ENCODE data around the gene CNNM2. TPM values are rescaled to one million over a fixed set of nuclear protein-coding genes. Genes with fewer than 3 reads are reported as not detected.

The CNNM2 gene
- total and polyA plus RNA-seq, 8 donors: 0.76 to 45.5 (median 6.3) TPM

DNA sequence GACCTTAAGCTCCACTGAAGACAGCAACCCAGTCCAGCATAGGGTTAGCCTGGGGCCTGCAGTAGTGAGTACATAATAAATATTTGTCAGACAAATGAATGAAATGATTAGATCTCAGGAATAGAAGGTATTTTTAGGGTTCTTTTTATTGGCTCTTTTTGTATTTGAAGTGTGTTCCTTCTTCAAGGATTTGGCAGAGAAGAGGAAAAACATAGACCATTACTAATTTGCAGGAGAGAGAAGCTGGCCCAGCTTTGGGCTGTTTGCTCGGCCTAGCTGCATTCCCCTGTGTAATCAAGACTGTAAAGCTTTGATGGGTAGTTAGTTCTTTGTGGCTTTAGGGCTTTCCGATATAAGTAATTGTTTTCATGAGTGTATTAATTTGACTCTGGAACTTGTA, 64.2 kb downstream of the CNNM2 start:
- intact Hi-C loops (cut with DNase I; ENCODE audit: low total_unique reads): no loop called here
- no peak for DNase-seq
- Histone ChIP-seq H3K4me3 (no peak overlapping the region), H3K36me3 (no peaks in the 10 kb centered on the region), H3K27me3 (no peaks in the 10 kb centered on the region), H3K9me3 (no peaks in the 10 kb centered on the region), H3K27ac (no peak overlapping the region), H3K4me1 (no peaks in the 10 kb centered on the region)
- WGBS, 5 donors: 29 to 55% (median 34%) methylated on average over 2 of the region's 2 CpGs
- TF ChIP-seq POLR2A (IDR thresholded peaks at IDR 0.05) (no peak), EP300 (IDR thresholded peaks at IDR 0.05) (no peak)

DNA sequence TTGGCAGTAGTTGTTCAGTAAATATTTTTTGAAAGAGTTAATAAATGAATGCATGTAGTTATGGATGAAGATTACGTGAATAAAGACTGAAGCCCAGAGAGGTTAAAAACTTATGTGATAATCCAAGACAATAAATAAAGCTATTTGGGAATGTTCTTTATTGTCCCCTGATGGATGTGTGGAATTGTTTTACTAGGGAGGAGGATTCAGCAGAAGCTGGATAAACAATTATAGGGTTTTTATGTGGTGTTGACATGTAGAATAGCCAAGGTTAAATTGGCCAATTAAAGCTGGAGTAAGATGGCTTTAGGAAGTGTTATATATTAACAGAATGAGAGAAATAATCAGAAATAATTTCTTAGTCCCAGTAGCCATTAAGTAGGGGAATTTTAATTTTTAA, 66.0 kb downstream of the CNNM2 start:
- TF ChIP-seq POLR2AphosphoS5 (IDR thresholded peaks at IDR 0.05): no peak
- H3K4me1 ChIP-seq: peaks cover 0 to 10% (median 4%) of the 10 kb centered on the region in 4 donors
- no peaks in the 10 kb centered on the region for H3K36me3 ChIP-seq
- no peaks in the 10 kb centered on the region for H3K9me3 ChIP-seq
- no peak overlapping the region for H3K27ac ChIP-seq
- H3K4me3 ChIP-seq: no peak overlapping the region
- H3K27me3 ChIP-seq: no peaks in the 10 kb centered on the region
- intact Hi-C loops (cut with DNase I; ENCODE audit: low total_unique reads): no loop called here
- no peak for DNase-seq
- WGBS, 5 donors: 84 to 98% (median 94%) methylated on average over 1 of the region's 1 CpG

DNA sequence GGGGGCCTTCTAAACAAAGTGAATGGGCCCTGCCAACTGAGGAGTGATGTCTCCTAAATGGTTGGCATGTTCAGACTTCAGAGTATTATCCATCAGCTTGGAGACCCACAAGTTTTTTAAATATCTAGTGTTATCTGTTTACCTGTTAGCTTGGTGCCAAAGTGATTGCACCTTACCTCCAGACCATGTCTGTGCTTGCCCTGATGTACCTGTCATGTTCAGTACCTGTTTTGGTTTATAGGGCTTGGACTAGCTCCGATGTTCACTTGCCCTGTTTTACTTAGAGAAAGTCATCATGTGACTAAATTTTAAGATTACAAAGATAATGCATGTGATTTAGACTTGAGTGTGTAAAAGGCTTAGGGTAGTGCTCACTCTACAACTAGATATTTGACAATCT, 67.7 kb downstream of the CNNM2 start:
- Histone ChIP-seq H3K4me1 (peaks cover 0 to 15% (median 4%) of the 10 kb centered on the region in 4 donors), H3K27me3 (no peaks in the 10 kb centered on the region), H3K9me3 (no peaks in the 10 kb centered on the region), H3K4me3 (no peak overlapping the region), H3K27ac (no peak overlapping the region), H3K36me3 (no peaks in the 10 kb centered on the region)
- 78 to 93% (median 81%) methylated on average over 1 of the region's 1 CpG for WGBS, 5 donors
- no peak for DNase-seq
- intact Hi-C loops (cut with DNase I; ENCODE audit: low total_unique reads): no loop called here
- no peak for TF ChIP-seq CTCF (IDR thresholded peaks at IDR 0.05)
- no peak for TF ChIP-seq POLR2AphosphoS5 (IDR thresholded peaks at IDR 0.05)
- TF ChIP-seq EP300 (IDR thresholded peaks at IDR 0.05): no peak
- no peak for TF ChIP-seq POLR2A (IDR thresholded peaks at IDR 0.05)

GRCh38 chr10:102988404-102989314, 70.6 kb downstream of the CNNM2 start:
- intact Hi-C loops (cut with DNase I; ENCODE audit: low total_unique reads): no loop called here
- TF ChIP-seq POLR2AphosphoS5 (IDR thresholded peaks at IDR 0.05) (no peak), CTCF (IDR thresholded peaks at IDR 0.05) (no peak), POLR2A (IDR thresholded peaks at IDR 0.05) (no peak), EP300 (IDR thresholded peaks at IDR 0.05) (no peak)
- Histone ChIP-seq H3K9me3 (no peaks in the 10 kb centered on the region), H3K27ac (no peak overlapping the region), H3K4me3 (no peak overlapping the region), H3K4me1 (peaks cover 0 to 15% (median 4%) of the 10 kb centered on the region in 4 donors), H3K36me3 (no peaks in the 10 kb centered on the region), H3K27me3 (no peaks in the 10 kb centered on the region)
- WGBS, 5 donors: 46 to 56% (median 55%) methylated on average over 8 of the region's 8 CpGs
- peak in 1 of 2 donors; percentile 21 for DNase-seq

DNA sequence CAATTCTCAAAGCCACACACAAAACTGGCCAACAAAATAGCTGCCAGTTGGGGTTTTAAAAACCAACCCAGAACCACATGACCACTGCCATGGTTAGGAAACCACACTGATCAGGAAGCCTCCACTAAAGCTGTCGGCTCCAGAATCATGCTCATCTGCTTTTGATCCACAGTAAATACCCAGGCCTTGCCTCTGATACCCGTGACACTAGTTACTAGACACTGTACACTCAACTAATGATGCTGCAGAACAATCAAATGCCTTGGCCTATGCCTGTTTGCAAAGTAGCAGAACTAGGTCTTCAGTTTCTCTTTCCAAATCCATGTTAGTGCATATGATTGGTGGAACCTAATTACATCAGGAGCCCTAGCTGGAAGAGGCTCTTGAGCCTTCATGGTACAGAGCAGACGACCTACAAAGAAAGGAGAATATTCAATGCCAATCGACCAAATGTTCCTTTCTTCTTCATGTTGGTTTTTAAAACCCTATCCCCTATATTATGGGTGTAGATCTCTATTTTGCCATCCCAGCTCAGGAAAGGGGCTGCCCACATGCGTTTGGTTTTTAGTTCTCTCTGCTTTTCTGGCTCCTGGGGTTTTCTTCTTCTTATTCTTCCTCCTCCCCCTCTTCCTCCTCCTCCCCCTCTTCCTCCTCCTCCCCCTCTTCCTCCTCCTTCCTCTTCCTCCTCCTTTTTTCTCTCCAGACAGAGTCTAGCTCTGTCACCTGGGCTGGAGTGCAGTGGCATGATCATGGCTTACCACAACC, 76.6 kb downstream of the CNNM2 start:
- no peaks in the 10 kb centered on the region for H3K36me3 ChIP-seq
- no peak for TF ChIP-seq EP300 (IDR thresholded peaks at IDR 0.05)
- no peak for TF ChIP-seq POLR2A (IDR thresholded peaks at IDR 0.05)
- TF ChIP-seq CTCF (IDR thresholded peaks at IDR 0.05): no peak
- no peak for TF ChIP-seq POLR2AphosphoS5 (IDR thresholded peaks at IDR 0.05)
- intact Hi-C loops (cut with DNase I; ENCODE audit: low total_unique reads): no loop called here
- H3K4me1 ChIP-seq: peaks cover 0 to 9% (median 0%) of the 10 kb centered on the region in 4 donors
- DNase-seq: no peak
- no peak overlapping the region for H3K4me3 ChIP-seq
- no peak overlapping the region for H3K27ac ChIP-seq
- 68 to 90% (median 88%) methylated on average over 5 of the region's 5 CpGs for WGBS, 5 donors
- no peaks in the 10 kb centered on the region for H3K27me3 ChIP-seq
- H3K9me3 ChIP-seq: no peaks in the 10 kb centered on the region
